GM18868 (cell line): ENCODE data around the gene GPR83.
"Not testable (repeated sequence)": the region's sequence is repeated elsewhere in the genome, so short reads cannot be mapped to it uniquely, and the experiment has no call there.

Experiments
- ATAC-seq: cut with Tn5 transposase; IDR thresholded peaks from one replicate; pipeline ENCODE4 v1.9.1; 2021; ENCODE audit warnings: mild to moderate bottlenecking, moderate library complexity; ENCODE audit not compliant: unreplicated experiment

The GPR83 gene

DNA sequence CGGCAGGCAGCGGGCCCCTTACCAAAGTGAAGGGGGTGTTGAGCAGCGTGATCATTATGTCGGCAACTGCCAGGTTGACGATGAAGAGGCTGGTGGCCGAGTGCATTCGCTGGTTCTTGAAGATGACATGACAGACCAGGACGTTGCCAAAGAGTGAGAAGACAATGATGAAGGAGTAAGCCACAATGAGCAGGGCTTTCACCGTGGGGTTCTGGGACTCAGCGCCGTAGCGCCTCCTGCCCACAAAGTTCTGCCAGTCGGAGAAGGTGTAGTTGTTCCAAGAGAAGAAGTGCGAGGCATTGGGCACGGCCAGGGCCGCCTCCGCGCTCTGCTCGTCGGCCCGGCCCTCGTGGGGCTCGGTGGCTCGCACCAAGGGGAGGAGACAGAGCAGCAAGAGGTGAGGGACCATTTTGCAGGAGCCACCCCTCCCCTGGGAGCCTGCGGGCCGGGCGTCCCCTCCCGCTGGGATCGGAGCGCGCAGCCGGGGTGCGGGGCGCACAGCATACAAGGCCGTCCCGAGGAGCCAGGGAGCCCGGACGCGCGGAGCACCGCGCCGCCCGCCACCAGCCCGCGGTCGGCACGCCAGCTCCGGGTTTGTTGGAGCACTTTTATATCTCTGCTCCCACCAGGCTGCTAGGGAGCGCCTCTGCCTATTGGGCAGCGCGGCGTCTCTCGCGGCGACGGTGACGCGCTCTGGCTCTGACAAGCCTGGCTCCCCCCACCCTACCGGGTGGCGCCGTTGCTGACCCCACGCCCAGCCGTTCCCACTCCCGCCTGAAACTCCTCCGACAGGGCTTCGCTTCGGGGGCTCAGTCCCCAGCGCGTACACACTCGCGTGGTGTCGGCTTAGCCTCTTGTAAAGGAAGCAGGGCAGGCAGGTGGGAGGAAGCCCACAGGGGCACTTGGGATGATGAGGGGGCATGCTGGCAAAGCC, at the start of gene GPR83:
TSS of gene GPR83 (minus strand) at position 581 of the 934 bp plus-strand sequence. CDS start at position 409, 172 bp downstream.
- no peak for ATAC-seq

GRCh38 chr11:94450048-94450447, 48.8 kb upstream of the GPR83 start:
- no peak for ATAC-seq

- ATAC-seq: no peak
Observed at GRCh38 chr11:94449437-94449836, 48.2 kb upstream of the GPR83 start.

DNA sequence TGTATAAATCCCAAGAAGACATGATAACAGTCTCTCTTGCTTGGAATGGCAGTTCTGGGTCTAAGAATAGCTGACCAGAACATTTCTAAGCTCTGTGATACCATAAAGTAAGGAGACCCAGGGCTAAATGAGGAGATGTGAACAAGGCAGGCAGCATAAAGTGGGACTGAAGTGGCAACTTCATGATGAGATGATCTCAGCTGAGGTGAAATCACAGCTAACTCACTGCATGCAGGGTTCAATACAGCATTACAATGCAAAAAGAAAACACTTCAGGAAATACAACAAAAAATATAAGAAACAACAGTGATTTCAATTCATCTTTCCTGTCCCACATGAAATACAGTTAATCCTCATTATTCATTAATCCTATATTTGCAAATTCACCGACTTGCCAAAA, 47.8 kb upstream of the GPR83 start:
- ATAC-seq: no peak

GRCh38 chr11:94447149-94447548, 45.9 kb upstream of the GPR83 start:
- no peak for ATAC-seq

GRCh38 chr11:94445641-94446040, 44.4 kb upstream of the GPR83 start:
- ATAC-seq: no peak

GRCh38 chr11:94433049-94433448, 31.8 kb upstream of the GPR83 start:
- ATAC-seq: no peak

GRCh38 chr11:94424662-94425061, 23.4 kb upstream of the GPR83 start:
- no peak for ATAC-seq

GRCh38 chr11:94424011-94424410, 22.8 kb upstream of the GPR83 start:
- no peak for ATAC-seq

GRCh38 chr11:94423507-94423906, 22.3 kb upstream of the GPR83 start:
- no peak for ATAC-seq

DNA sequence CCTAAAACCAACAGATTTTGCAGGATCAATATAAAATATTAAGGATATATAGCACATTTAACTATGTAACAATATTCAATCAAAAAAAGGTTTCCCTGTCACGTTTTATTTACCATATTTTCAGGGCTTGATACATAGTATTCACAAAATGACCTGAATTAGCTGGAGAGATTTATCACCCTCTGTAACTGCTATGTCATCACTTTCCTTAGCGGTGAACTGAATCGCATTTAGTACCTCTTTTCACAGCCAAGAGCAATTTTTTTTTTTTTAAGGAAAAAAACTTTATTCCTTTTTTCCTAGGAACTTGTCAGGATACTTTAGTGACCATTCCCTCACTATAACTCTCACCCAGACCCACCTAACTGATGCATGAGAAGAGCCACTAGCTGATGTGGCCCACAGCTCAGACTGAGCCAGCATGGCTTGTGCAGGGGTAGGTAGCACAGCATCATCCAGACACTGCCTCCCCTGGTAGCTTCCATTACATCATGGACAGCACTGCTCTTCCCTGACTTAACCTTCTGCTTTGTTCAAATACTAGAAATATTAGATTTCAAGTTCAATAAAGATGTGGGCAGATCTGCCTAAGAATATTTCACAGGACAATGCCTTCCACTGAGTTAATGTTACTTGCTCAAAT, 17.0 kb upstream of the GPR83 start:
- no peak for ATAC-seq

- peak; percentile 57 for ATAC-seq
Observed at GRCh38 chr11:94417386-94417987, 16.3 kb upstream of the GPR83 start.

DNA sequence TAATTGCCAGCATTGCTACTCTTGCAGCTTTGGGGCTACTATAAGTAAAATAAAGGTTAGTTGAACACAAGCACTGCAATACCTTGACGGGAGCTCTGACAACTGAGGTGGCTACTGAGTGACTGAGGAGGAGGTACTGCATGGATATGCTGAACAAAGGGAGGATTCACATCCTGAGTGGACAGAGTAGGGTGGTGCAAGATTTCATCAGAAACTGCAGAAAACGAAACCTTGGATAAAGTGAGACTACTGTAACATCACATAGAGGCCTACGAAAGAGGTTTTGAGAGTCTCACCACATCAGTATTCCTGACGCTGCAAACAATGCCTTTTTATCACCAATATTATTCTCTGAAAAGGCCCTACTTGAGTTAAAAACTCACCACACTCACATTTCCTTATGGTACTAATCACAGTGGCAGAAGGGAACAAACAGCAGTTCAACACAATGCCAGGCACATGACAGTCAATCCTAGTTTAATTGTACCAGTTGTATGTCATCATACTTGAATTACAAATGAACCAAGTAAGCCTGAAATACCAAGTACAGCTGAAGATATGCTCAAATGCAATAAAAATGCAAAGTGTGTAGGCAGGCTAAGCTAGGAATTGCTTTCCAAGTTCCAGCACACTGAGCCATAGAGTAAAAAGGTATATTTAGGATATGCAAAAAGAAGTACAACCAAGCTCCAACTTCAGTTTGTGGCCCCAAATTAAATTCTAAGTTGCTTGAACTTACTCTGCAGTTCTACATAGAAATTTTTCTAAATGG, 4.0 kb upstream of the GPR83 start:
- ATAC-seq: no peak

GRCh38 chr11:94402355-94402754, 1.1 kb upstream of the GPR83 start:
- no peak for ATAC-seq

DNA sequence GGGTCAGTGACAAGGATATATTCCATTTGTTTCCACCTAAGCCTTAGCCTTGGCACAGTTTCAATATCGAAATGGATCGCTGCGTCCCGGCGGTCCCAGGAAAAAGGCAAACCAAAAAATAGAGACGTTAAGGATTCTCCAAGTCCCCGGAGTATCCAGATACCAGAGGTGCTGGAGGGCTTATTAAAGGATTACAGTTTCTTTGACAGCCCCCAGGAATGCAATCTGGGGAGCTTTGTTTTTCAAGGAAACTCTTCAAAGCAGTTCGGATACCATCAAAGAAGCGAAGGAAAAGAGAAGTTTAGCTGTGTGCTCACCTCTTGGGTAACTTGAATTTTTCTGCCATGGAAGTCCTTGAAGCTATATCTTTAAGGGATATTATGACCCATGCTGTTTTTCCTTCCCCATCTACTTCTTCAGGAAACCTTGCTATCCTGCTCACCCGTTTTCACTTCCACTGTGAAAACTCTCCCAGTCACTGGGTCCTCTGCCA, 600 bp upstream of the GPR83 start:
- no peak for ATAC-seq

DNA sequence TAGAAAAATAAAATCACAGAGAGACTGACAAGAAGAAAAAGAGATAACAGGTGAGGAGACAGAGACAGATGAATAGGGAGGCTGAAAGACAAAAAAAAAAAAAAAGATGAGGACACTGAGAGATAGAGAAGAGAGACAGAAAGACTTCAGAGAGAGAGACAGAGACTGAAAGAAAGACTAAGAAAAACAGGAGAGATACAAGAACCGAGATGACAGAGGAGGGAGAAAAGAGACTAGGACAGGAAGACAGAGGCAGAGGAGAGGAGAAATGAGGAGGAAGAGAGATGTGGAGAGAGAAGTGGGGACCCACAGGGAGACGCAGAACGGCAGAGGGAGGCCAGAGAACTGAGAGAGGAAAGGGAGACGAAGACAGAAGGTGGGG, 771 bp downstream of the GPR83 start:
- no peak for ATAC-seq

- no peak for ATAC-seq
Observed at GRCh38 chr11:94400050-94400449, 1.2 kb downstream of the GPR83 start.

DNA sequence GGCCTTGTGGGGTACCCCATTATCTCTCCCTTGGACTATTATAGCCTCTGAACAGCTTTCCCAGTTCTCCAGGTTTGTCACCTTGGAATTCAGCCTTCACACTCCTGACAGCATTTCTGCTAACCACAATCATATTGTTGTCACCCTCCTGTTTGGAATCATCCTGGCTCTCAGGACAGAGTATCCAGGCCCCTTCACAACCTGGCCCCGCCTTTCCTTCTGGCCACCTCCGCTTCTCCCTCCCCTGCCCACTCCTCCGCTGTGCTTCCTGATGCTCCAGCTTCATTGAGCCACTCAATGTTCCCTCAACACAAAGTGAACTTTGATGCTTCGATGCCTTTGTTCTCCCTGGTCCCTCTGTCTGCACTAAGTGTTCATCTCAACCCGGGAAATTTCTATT, 3.1 kb downstream of the GPR83 start:
- no peak for ATAC-seq

DNA sequence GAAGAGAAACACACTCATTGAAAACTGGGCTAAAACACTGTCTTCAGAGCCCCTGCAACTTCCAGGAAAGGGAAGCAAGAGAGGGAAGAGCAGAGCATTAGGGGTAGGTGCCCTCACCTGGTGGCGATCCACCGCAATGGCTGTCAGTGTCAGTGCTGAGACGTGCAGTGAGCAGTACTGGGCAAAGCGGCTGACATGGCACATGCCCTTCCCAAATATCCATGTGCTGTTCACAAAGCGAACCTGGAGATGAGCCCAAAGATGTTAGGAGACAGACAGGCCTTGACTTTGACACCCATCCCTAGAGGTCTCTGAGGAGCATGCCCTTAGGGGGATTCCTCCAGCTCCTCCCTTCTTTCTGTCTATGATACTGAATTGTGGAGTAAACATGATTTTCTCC, 4.9 kb downstream of the GPR83 start:
- no peak for ATAC-seq

- not testable (repeated sequence) for ATAC-seq
Observed at GRCh38 chr11:94391937-94392336, 9.3 kb downstream of the GPR83 start.

DNA sequence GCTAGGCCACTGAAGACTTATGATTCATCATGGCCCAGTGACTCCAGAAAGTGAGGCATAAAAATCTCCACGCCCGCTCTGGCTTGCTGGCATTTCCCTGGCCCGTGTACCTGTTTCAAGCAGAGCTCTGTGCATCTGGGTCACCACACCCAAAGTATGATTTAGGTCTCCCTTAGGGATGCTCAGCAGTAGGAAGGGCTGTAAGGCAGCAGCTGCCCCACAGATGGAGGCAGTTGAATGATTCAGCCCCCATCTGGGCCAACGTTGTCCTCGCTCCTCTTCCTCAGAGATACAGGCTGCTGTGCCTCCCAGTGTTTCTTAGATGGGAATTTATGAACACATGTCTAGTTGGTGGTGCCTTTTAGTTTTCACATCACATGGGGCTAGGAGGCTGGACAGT, 21.6 kb downstream of the GPR83 start:
- ATAC-seq: no peak
